IMR-90 (cell line): ENCODE data around the gene ATP2B2. TPM values are rescaled to one million over a fixed set of nuclear protein-coding genes. Genes with fewer than 3 reads are reported as not detected.

Experiments
- ATAC-seq: fragments of 200-7000 bp; cut with Tn5 transposase; 2 replicates; pipeline ENCODE4 v1.9.1; 2020; ENCODE audit warnings: low read depth, mild to moderate bottlenecking, moderate library complexity
- BruUV-seq: library from RNA; stranded (reverse); fragments of 400-500 nt; replicated peaks from 2 replicates; lab custom pipeline; 2021; lab: Mats Ljungman, UMichigan
- CTCF ChIA-PET: fragments of 300-600 bp; formaldehyde crosslinking; extraction: SDS; loops from one replicate; lab custom pipeline; 2021; ENCODE audit warnings: antibody characterized with exemption; lab: Yijun Ruan, JAX
- POLR2A ChIA-PET: fragments of 300-600 bp; sonication (Branson Sonifier 250); formaldehyde crosslinking; loops from one replicate; lab custom pipeline; 2022; ENCODE audit warnings: antibody characterized with exemption; ENCODE audit not compliant: unreplicated experiment; lab: Charles Lee
- DNase-seq: peaks from one replicate; pipeline ENCODE4 v3.0.0; 2013
- H2AFZ ChIP-seq: replicated peaks from 2 replicates; pipeline ENCODE3; 2013; ENCODE audit warnings: low read length, mild to moderate bottlenecking; ENCODE audit not compliant: poor library complexity
- H2AK5ac ChIP-seq: 2 replicates; pipeline ENCODE4 v1.6.1; 2013; ENCODE audit warnings: low read depth, low read length, inconsistent platforms
- H2AK9ac ChIP-seq: replicated peaks from 2 replicates; pipeline ENCODE3; 2013; ENCODE audit warnings: mild to moderate bottlenecking, low read depth, low read length, moderate library complexity; ENCODE audit not compliant: poor library complexity
- H2BK120ac ChIP-seq: 2 replicates; pipeline ENCODE4 v1.6.1; 2013; ENCODE audit warnings: low read depth, low read length, inconsistent platforms
- H2BK15ac ChIP-seq: 3 replicates; pipeline ENCODE4 v1.6.1; 2013; ENCODE audit warnings: low read depth, low read length, inconsistent platforms
- H2BK20ac ChIP-seq: 2 replicates; pipeline ENCODE4 v1.6.1; 2013; ENCODE audit warnings: low read depth, mild to moderate bottlenecking, inconsistent platforms, low read length, moderate library complexity
- H2BK5ac ChIP-seq: 2 replicates; pipeline ENCODE4 v1.6.1; 2013; ENCODE audit warnings: mild to moderate bottlenecking, low read depth, low read length, inconsistent platforms; ENCODE audit not compliant: poor library complexity, severe bottlenecking
- H3K14ac ChIP-seq: replicated peaks from 2 replicates; pipeline ENCODE4 v1.6.1; 2013; ENCODE audit warnings: low read depth, low read length, inconsistent platforms
- H3K18ac ChIP-seq: 2 replicates; pipeline ENCODE4 v1.6.1; 2013; ENCODE audit warnings: low read depth, low read length, control low read depth
- H3K23ac ChIP-seq: 2 replicates; pipeline ENCODE4 v1.6.1; 2013; ENCODE audit warnings: low read depth, low read length, inconsistent platforms
- H3K27ac ChIP-seq: 2 replicates; pipeline ENCODE4 v1.5.1; 2013; ENCODE audit warnings: mild to moderate bottlenecking, control low read depth, low read length; ENCODE audit not compliant: insufficient read depth
- H3K27me3 ChIP-seq: 2 replicates; pipeline ENCODE4 v1.6.1; 2013; ENCODE audit warnings: low read length; ENCODE audit not compliant: control insufficient read depth, insufficient read depth
- H3K36me3 ChIP-seq: 2 replicates; pipeline ENCODE4 v1.6.1; 2013; ENCODE audit warnings: low read length, mixed read lengths; ENCODE audit not compliant: control insufficient read depth, insufficient read depth
- H3K4ac ChIP-seq: 2 replicates; pipeline ENCODE4 v1.6.1; 2013; ENCODE audit warnings: low read depth, low read length, inconsistent platforms
- H3K4me1 ChIP-seq: 2 replicates; pipeline ENCODE4 v1.6.1; 2013; ENCODE audit warnings: low read length, mixed read lengths; ENCODE audit not compliant: control insufficient read depth, insufficient read depth
- H3K4me2 ChIP-seq: 2 replicates; pipeline ENCODE4 v1.6.1; 2013; ENCODE audit warnings: low read depth, mild to moderate bottlenecking, control low read depth, low read length, moderate library complexity
- H3K4me3 ChIP-seq: 2 replicates; pipeline ENCODE4 v1.5.1; 2013; ENCODE audit warnings: low read depth, mild to moderate bottlenecking, control low read depth, low read length, moderate library complexity; ENCODE audit not compliant: insufficient read depth
- H3K56ac ChIP-seq: 2 replicates; pipeline ENCODE4 v1.6.1; 2013; ENCODE audit warnings: low read length, inconsistent platforms; ENCODE audit not compliant: insufficient read depth; ENCODE audit errors: extremely low read depth
- H3K79me1 ChIP-seq, 2 experiments: 2 replicates each; pipeline ENCODE4 v1.6.1; 2013; ENCODE audit warnings: low read length in 2 of 2, inconsistent platforms in 1 of 2, low read depth in 1 of 2
- H3K9ac ChIP-seq: 2 replicates; pipeline ENCODE4 v1.6.1; 2013; ENCODE audit warnings: low read depth, low read length, control low read depth
- H3K9me1 ChIP-seq: 2 replicates; pipeline ENCODE4 v1.6.1; 2013; ENCODE audit warnings: low read length, inconsistent platforms; ENCODE audit not compliant: insufficient read depth
- H3K9me3 ChIP-seq: 2 replicates; pipeline ENCODE4 v1.6.1; 2013; ENCODE audit warnings: low read length; ENCODE audit not compliant: control insufficient read depth, insufficient read depth
- H4K20me1 ChIP-seq: 2 replicates; pipeline ENCODE4 v1.6.1; 2013; ENCODE audit warnings: low read length, inconsistent platforms; ENCODE audit not compliant: insufficient read depth
- H4K5ac ChIP-seq: 2 replicates; pipeline ENCODE4 v1.6.1; 2013; ENCODE audit warnings: mild to moderate bottlenecking, low read depth, low read length, control low read depth
- H4K8ac ChIP-seq, 2 experiments: 2 replicates each; pipeline ENCODE4 v1.6.1; 2013; ENCODE audit warnings: low read depth in 2 of 2, low read length in 2 of 2, control low read depth in 1 of 2, inconsistent platforms in 1 of 2
- H4K91ac ChIP-seq: 2 replicates; pipeline ENCODE4 v1.6.1; 2013; ENCODE audit warnings: low read depth, low read length, inconsistent platforms; ENCODE audit not compliant: insufficient read depth
- MAFK ChIP-seq: IDR thresholded peaks from 2 replicates; pipeline ENCODE4 v1.6.1; 2012; ENCODE audit warnings: low read depth, low read length, improper control_type of control experiment
- WGBS, 2 experiments: methylation state at CpG; one replicate each; pipeline versions ENCODE4 v1.1.5 to v1.1.7; 2013; ENCODE audit warnings: missing lambda C conversion rate in 2 of 2; ENCODE audit not compliant: insufficient read length in 1 of 2; ENCODE audit errors: extremely low coverage in 2 of 2; 5-methylcytosine and 5-hydroxymethylcytosine counted together
- dilution Hi-C: fragments of 300-500 bp; cut with HindIII; formaldehyde crosslinking; loops from one replicate; pipeline ENCODE4 v1.14.3; 2018; ENCODE audit warnings: low sequenced_read_pairs; ENCODE audit not compliant: unreplicated experiment
- in situ Hi-C: fragments of 300-500 bp; cut with MboI; formaldehyde crosslinking; loops from 3 replicates; pipeline ENCODE4 v1.14.3; 2019; ENCODE audit warnings: low sequenced_read_pairs, inconsistent platforms, mixed read lengths
- intact Hi-C: fragments of 100-400 bp; cut with micrococcal nuclease; formaldehyde crosslinking; loops from 2 replicates; pipeline ENCODE4 v1.10.0; 2022
- polyA plus RNA-seq, 3 experiments: library from polyadenylated mRNA; depleted of rRNA; stranded (reverse); fragments of >200 nt; gene quantifications; 2 replicates each; pipeline ENCODE4 v1.2.3, GENCODE V29; 2012; ENCODE audit warnings: low replicate concordance in 1 of 3
- total RNA-seq: library from RNA; depleted of rRNA; stranded (reverse); fragments of >200 nt; gene quantifications from 2 replicates; pipeline ENCODE4 v1.2.3, GENCODE V29; 2012

ATP2B2 gene
- total and polyA plus RNA-seq, 2 of the 4 experiments (the other 2 are of a cell fraction) = under 0.01 to 0.02 TPM

GRCh38 chr3:10384541-10385360 is 120.6 kb downstream of the ATP2B2 start:
- dilution Hi-C loops = no loop called here

More at GRCh38 chr3:10384541-10385360, 120.6 kb downstream of the ATP2B2 start:
- H3K27ac ChIP-seq = no peak overlapping the region
- TF ChIP-seq MAFK = no peak
- H3K36me3 ChIP-seq = no peaks in the 10 kb centered on the region
- no peak overlapping the region for H3K14ac ChIP-seq
- DNase-seq = no peak
- no peak overlapping the region for H2BK15ac ChIP-seq
- POLR2A ChIA-PET = no interaction called here
- H4K91ac ChIP-seq = no peak overlapping the region
- intact Hi-C loops = no loop called here
- CTCF ChIA-PET = no interaction called here
- H3K23ac ChIP-seq = no peak overlapping the region
- no peak overlapping the region for H3K9ac ChIP-seq
- H3K56ac ChIP-seq = no peak overlapping the region
- no peak overlapping the region for H4K5ac ChIP-seq
- H4K8ac ChIP-seq = no peak overlapping the region
- WGBS, 2 experiments = 35% methylated on average over 8 of the region's 23 CpGs; no CpG with 5 or more reads in 1 of the 2 experiments
- H2BK5ac ChIP-seq = no peak overlapping the region
- H3K9me1 ChIP-seq = no peaks in the 10 kb centered on the region; the same call in 1 of the 2 replicates
- peaks cover 21% of the 10 kb centered on the region for H3K27me3 ChIP-seq
- no peak overlapping the region for H3K18ac ChIP-seq
- H4K20me1 ChIP-seq = no peaks in the 10 kb centered on the region
- H3K9me3 ChIP-seq = peaks cover 27% of the 10 kb centered on the region
- no peak overlapping the region for H3K4me2 ChIP-seq
- no TSS peak for BruUV-seq
- no peak for ATAC-seq
- in situ Hi-C loops = no loop called here
- H2BK120ac ChIP-seq = no peak overlapping the region
- no peak overlapping the region for H3K4me3 ChIP-seq
- H3K4me1 ChIP-seq = no peaks in the 10 kb centered on the region
- H2AFZ ChIP-seq = no peak overlapping the region
- no peaks in the 10 kb centered on the region for H3K79me1 ChIP-seq
- H2BK20ac ChIP-seq = no peak overlapping the region
- H2AK9ac ChIP-seq = no peak overlapping the region
- H2AK5ac ChIP-seq = no peak overlapping the region
- no peak overlapping the region for H3K4ac ChIP-seq
